IPS-20b (cell line): Measurements from ENCODE around the gene KRT5.

ENCODE experiments used
- H3K27ac ChIP-seq: one replicate; pipeline ENCODE4 v1.5.1; 2013; ENCODE audit warnings: low read length
- H3K27me3 ChIP-seq: 2 replicates; pipeline ENCODE4 v1.6.1; 2013; ENCODE audit warnings: mild to moderate bottlenecking, low read length, inconsistent platforms; ENCODE audit not compliant: insufficient read depth
- H3K36me3 ChIP-seq: 2 replicates; pipeline ENCODE4 v1.6.1; 2013; ENCODE audit warnings: low read depth, mild to moderate bottlenecking, inconsistent platforms, low read length, moderate library complexity; ENCODE audit not compliant: insufficient read depth
- H3K4me1 ChIP-seq: 2 replicates; pipeline ENCODE4 v1.6.1; 2013; ENCODE audit warnings: mild to moderate bottlenecking, control low read depth, inconsistent platforms, low read length, moderate library complexity; ENCODE audit not compliant: insufficient read depth
- H3K4me3 ChIP-seq: 2 replicates; pipeline ENCODE4 v1.5.1; 2013; ENCODE audit warnings: mild to moderate bottlenecking, low read length, inconsistent platforms
- H3K9ac ChIP-seq: 2 replicates; pipeline ENCODE4 v1.6.1; 2013; ENCODE audit warnings: low read depth, mild to moderate bottlenecking, inconsistent platforms, low read length, moderate library complexity
- H3K9me3 ChIP-seq: 2 replicates; pipeline ENCODE4 v1.6.1; 2013; ENCODE audit warnings: mild to moderate bottlenecking, low read depth, low read length, inconsistent platforms; ENCODE audit not compliant: insufficient read depth

The KRT5 gene

DNA sequence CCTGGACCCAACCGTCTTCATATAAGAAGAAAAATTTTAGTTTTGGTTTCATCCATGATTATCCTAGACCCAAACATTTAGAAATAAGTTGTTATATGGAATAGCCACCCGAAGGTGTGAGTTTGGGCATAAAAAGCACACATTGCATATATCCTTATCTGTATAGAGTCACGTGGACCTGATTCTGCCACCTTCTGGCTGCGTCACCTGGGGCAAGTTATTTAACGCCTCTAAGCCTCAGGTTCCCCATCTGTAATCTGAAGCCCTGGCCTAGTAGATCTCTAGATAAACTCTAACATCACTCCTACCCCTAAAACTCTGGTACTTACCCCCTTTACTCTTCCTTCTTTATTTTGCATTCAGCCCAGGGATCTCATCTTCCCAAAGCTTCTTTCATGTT lies 14.3 kb upstream of the KRT5 start:
- H3K9ac ChIP-seq, result no peak overlapping the region
- no peak overlapping the region for H3K4me3 ChIP-seq
- no peaks in the 10 kb centered on the region for H3K36me3 ChIP-seq
- H3K27me3 ChIP-seq, result no peaks in the 10 kb centered on the region
- H3K9me3 ChIP-seq, result no peaks in the 10 kb centered on the region
- no peaks in the 10 kb centered on the region for H3K4me1 ChIP-seq
- no peak overlapping the region for H3K27ac ChIP-seq

DNA sequence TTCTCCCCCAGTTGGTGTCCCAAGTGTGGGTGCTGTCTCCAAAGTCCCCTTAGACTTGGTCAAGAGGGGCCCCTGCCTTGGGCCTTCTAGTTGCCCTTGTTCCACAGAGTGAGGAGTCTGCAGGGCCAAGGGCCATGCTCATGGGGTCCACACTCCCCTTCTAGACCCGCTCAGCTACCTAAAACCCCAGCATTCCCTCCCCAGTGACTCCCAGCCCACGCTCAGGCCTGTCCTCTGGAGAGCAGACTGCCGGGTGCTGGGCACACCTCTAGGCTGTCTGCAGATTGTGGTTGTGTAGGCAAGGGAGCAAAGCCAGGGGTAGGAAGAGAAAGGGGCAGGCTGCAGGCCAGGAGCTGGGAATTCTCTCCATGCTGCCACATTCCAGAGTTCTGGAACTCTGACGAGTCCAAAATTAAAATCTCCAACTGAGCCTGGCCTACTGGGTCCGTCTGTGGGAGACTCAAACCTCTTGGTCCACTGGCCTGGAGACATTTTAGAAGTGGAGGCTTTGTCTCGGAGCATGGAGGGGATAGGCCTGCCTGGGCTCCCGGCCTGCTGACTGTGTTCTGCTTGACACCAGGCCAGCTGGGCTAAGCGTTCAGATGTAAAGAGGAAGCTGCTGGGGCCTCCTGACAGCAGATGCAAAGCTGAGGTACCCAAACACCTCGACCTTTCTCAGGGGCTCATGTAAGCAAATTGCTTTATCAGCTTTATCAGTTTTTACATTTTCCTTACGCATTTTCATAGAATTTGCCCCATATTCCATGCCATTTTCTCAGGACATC lies 13.7 kb upstream of the KRT5 start:
- H3K27me3 ChIP-seq, result no peaks in the 10 kb centered on the region
- H3K4me1 ChIP-seq, result no peaks in the 10 kb centered on the region

DNA sequence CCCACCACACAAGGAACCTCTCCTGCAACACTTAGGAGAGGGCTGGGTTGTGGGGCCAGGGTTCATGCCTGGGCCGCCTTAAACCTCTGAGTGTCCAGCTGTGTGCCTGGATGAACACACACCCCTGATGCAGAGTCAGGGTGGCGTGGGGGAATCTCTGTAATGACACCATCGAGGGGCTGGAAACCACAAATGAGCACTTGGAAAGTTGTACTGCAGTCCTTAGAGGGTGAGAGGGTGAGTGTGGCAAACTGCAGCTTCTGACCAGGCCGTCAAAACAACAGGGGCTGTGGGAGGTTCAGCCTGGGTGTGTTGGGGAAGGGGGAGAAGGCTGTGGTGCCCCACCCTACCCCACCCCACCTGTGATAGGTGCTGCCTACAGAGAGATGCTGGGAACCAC lies 12.4 kb upstream of the KRT5 start:
- no peak overlapping the region for H3K4me3 ChIP-seq
- no peak overlapping the region for H3K27ac ChIP-seq
- H3K36me3 ChIP-seq, result no peaks in the 10 kb centered on the region
- H3K9me3 ChIP-seq, result no peaks in the 10 kb centered on the region
- H3K27me3 ChIP-seq, result no peaks in the 10 kb centered on the region
- H3K9ac ChIP-seq, result no peak overlapping the region
- no peaks in the 10 kb centered on the region for H3K4me1 ChIP-seq

More for the DNA sequence above, 13.7 kb upstream of the KRT5 start:
- H3K4me3 ChIP-seq, result no peak overlapping the region
- H3K36me3 ChIP-seq, result no peaks in the 10 kb centered on the region
- H3K27ac ChIP-seq, result no peak overlapping the region
- H3K9ac ChIP-seq, result no peak overlapping the region
- H3K9me3 ChIP-seq, result no peaks in the 10 kb centered on the region

DNA sequence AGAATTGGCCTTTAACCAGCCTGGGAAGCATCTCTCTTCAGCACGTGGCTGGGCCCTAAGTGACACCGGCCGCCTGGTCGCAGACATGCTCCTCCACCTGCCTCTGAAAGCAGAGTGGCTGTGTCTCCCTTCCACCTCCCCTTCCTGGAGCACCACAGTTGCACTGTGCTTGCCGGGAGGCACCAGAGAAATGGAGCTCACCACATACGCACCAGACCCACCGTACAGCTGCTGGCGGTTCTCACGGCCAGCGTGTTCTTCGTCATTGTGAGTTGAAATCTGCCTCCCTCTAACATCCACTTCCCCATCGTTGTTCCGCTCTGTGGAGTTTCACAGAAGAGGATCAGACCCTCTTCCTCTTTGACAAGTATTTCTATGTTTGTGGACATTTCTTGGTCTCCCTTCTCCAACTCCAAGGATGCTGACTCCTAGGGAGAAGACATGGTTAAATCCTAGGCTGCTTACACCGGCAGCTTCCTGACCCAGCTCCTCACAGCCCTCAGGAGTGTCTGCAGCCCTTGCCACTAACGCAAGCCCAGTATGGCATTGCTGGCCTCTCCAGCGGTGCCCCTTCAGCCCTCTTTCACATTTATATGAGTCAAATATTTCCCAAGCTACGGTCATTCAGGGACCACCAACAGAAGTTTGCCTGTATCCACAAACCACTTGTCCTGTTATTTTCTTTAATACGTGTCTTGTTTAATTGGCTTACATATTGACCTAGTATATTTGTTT lies 11.5 kb upstream of the KRT5 start:
- no peaks in the 10 kb centered on the region for H3K9me3 ChIP-seq
- H3K27me3 ChIP-seq, result no peaks in the 10 kb centered on the region
- no peaks in the 10 kb centered on the region for H3K36me3 ChIP-seq
- H3K27ac ChIP-seq, result no peak overlapping the region
- no peaks in the 10 kb centered on the region for H3K4me1 ChIP-seq
- H3K4me3 ChIP-seq, result no peak overlapping the region
- H3K9ac ChIP-seq, result no peak overlapping the region

DNA sequence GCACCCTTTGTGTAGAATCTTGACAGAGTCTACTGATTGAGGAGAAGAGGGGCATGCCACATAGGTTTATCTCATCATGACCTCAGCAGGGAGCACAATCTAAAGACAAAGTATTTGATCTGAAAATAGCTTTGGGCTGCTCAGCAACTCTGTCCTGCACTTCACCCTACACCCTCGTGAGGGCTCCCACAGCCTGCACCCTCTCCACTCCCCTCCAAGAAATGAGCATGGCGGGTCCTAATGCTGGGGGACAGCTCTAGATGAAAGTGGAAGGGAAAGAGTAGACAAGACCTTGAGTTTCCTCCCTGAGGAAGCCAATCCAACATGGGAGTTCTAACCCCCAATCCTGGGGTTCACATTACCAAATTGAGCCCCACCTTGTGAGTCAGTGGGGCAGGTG lies 10.7 kb upstream of the KRT5 start:
- Histone ChIP-seq H3K27me3 (no peaks in the 10 kb centered on the region), H3K27ac (no peak overlapping the region), H3K4me3 (no peak overlapping the region)

DNA sequence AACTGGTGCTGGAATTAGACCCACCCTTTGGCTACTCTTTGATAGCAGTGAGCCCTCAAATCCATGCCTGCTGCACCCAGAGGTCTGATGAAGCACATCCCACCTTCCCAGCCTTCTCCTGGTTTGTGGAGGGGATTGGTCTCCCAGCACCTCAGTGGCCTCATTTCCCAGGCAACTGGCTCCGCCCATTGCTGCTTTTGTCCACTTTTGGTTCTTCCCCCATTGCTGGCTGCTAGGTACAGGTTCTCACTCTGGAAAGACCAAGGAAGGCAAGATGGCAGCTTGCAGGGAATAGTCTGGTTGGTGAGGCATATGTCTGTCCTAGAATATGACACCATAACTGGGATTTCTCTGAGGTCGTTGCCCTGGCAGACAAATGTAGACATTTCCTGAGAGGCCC lies 10.2 kb upstream of the KRT5 start:
- Histone ChIP-seq H3K9ac (no peak overlapping the region), H3K27me3 (no peaks in the 10 kb centered on the region), H3K4me3 (no peak overlapping the region), H3K9me3 (no peaks in the 10 kb centered on the region), H3K4me1 (no peaks in the 10 kb centered on the region), H3K27ac (no peak overlapping the region), H3K36me3 (no peaks in the 10 kb centered on the region)

More for the DNA sequence above, 10.7 kb upstream of the KRT5 start:
- no peak overlapping the region for H3K9ac ChIP-seq
- no peaks in the 10 kb centered on the region for H3K9me3 ChIP-seq
- H3K4me1 ChIP-seq, result no peaks in the 10 kb centered on the region
- H3K36me3 ChIP-seq, result no peaks in the 10 kb centered on the region

DNA sequence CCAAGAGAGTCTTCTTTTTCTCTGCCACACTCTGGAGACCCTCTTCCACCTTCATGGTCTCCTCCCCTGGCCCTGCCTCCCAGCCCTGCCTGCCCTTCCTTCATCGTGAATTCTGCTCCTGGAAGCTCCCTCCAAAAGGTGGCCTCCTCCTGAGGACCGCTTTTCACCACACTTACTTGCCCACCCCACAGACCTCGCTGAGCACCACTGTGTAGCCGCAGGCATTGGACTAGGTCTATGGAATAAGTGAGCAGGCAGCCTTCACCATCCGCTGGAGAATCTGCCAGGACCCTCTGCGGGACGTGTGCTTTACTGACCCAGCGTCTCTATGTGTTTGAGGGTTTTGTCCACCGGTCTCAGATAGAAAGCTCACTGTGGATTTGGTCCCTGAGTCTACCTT lies 9.7 kb upstream of the KRT5 start:
- no peaks in the 10 kb centered on the region for H3K36me3 ChIP-seq
- H3K27me3 ChIP-seq, result no peaks in the 10 kb centered on the region; the same call in 1 of the 2 replicates
- no peak overlapping the region for H3K9ac ChIP-seq
- no peak overlapping the region for H3K27ac ChIP-seq
- H3K4me1 ChIP-seq, result no peaks in the 10 kb centered on the region
- no peak overlapping the region for H3K4me3 ChIP-seq
- H3K9me3 ChIP-seq, result no peaks in the 10 kb centered on the region

DNA sequence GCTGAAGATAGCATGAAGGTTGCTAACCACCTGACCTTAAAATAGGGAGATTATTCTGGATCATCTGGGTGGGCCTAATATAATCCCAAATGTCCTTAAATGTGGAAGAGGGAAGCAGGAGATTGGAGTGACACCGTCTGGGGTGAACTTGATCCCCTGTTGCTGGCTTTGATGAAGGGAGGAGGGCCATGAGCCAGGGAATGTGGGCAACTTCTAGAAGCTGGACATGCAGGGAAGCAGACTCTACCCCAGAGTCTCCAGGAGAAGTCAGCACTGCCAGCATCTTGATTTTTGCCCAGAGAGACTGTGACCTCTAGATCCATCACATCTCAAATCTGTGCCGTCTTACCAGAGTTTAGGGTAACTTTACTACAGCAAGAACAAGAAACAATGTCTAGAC lies 9.2 kb upstream of the KRT5 start:
- Histone ChIP-seq H3K9ac (no peak overlapping the region), H3K27ac (no peak overlapping the region), H3K4me1 (no peaks in the 10 kb centered on the region), H3K36me3 (no peaks in the 10 kb centered on the region), H3K27me3 (no peaks in the 10 kb centered on the region; the same call in 1 of the 2 replicates), H3K9me3 (no peaks in the 10 kb centered on the region), H3K4me3 (no peak overlapping the region)

DNA sequence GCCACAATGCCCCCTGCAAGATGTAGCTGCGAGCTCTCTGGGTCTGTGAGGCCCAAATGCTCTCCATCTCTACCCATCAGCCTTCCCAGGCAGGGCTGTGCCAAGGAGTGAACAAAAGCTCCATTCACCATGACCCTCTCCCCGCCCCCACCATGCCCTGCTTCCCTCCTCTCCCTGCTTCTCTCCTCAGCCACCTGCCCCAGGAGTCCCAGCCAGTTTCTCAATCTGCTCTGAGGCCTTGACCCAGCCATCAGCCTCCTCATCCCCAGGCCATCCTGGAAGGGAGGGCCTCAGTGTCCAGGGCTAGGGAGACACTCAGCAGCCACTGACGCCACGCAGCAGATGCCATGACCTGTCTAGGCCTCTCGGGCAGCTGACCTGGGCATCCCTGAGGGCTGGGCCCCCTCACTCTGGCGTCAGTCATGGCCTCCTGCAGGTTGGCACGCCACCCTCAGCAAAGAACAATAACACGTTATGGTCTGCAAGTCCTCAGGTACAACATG lies 8.5 kb upstream of the KRT5 start:
- H3K36me3 ChIP-seq, result no peaks in the 10 kb centered on the region
- H3K27me3 ChIP-seq, result no peaks in the 10 kb centered on the region; the same call in 1 of the 2 replicates
- H3K9me3 ChIP-seq, result no peaks in the 10 kb centered on the region
- no peaks in the 10 kb centered on the region for H3K4me1 ChIP-seq
- H3K4me3 ChIP-seq, result no peak overlapping the region
- H3K27ac ChIP-seq, result no peak overlapping the region
- no peak overlapping the region for H3K9ac ChIP-seq

DNA sequence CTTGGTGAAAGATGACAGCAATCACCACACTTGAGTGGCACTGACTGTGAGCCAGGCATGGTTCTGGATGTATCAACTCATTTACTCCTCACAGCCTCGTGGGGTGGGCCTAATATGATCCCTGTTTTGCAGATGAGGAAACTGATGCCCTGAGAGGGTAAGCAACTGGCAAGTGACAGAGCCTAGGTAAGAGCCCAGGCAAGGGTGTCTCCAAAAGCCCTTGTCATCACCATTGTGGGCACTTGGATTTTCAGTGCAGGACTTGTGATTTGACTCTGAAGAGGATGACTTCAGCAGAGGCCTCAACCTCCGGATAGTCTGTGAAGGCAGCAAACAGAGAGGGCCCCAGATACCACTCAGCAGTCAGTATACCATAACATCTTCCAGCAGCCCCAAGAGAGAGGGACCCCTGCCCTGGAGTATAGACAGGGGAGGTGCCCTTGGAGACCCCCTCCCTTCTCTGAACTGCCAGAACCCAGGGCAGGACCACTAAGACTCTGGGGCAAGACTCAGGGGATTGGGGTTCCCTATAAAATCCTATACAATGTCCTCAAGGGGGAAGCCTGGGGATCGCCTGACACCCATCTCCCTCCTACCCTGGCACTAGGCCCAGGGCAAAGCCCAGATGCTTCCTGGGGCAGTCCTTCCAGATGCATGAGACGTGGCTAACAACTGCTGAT lies 7.1 kb upstream of the KRT5 start:
- H3K4me3 ChIP-seq, result no peak overlapping the region
- no peak overlapping the region for H3K27ac ChIP-seq
- H3K9ac ChIP-seq, result no peak overlapping the region
- no peaks in the 10 kb centered on the region; the same call in 1 of the 2 replicates for H3K27me3 ChIP-seq
- H3K4me1 ChIP-seq, result no peaks in the 10 kb centered on the region
- H3K36me3 ChIP-seq, result no peaks in the 10 kb centered on the region
- H3K9me3 ChIP-seq, result no peaks in the 10 kb centered on the region

DNA sequence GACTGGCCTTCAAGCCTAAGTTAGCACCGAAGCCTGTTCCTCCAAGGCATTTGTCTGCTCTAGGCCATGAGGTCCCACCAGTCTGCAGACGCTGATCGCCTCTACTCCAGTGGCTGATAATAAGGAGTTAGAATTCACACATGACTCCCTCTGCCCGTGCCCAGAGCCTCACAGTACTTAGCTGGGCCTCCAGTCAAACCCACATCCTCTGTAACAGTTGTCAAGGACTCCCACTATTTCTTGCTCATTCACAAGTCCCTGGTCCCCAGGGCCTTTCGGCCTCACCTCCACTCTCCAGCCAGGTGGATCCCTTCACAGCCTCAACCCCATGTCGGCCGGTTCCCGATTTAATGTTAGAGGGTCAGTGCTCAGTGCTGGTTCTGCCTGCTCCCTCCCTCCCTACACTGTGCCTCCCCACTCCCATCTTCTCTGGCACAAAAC lies 6.3 kb upstream of the KRT5 start:
- no peak overlapping the region for H3K9ac ChIP-seq

More for the DNA sequence above, 6.3 kb upstream of the KRT5 start:
- Histone ChIP-seq H3K27me3 (no peaks in the 10 kb centered on the region; the same call in 1 of the 2 replicates), H3K4me1 (no peaks in the 10 kb centered on the region), H3K9me3 (no peaks in the 10 kb centered on the region), H3K4me3 (no peak overlapping the region), H3K36me3 (no peaks in the 10 kb centered on the region), H3K27ac (no peak overlapping the region)
